Measurements from ENCODE around the gene SUPV3L1. TPM values are rescaled to one million over a fixed set of nuclear protein-coding genes. Genes with fewer than 3 reads are reported as not detected.

Gene SUPV3L1
- total and polyA plus RNA-seq, 9 of the 15 experiments (the other 6 are each of a cell fraction or from before 2014, with no cell fraction given) = 45.2 to 156 (median 92.6) TPM

DNA sequence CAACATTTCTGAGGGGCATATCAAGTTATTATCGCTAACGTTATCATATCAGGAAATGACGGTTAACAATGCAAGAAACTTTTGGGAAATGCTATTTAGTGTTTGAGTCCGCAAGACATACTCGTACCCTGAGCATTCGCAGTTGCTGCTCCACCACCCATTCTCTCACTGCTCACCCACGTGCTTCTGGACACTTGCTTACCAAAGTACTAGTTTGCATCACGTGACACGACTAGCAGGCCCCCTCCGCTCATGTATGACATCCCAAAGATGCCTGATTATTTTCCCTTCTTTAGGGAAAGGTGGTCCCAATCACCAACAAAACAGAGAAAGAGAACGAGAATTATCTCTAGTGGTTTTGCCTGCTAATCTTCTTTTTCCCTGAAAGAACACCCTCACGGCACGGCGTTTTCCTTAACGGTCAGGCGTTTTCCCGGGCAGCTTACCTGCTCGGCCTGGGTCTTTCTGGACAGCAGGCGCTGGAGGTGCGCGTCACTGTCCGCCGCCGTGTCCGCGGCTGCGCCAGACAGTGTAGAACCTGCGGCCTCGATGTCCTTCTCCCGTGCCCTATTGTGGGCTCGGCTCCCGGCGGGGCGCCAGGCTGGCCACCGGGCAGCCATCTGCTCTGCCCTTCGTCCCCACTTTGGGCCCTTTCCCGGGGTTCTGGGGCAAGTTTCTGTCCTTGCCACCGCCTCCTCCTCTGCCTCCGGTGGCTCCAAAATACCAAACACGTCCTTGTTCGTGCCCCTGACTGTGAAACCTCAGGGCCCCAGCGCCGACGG, at the start of gene SUPV3L1 (continued):
- peak; percentile 75; the same call in 1 of the 2 replicates for TF ChIP-seq ZNF41 (CRISPR knock-in tag; conservative IDR thresholded peaks at IDR 0.05)
- peak; percentile 88 to 98 for TF ChIP-seq ARNT (IDR thresholded peaks at IDR 0.05)
- no peak for TF ChIP-seq ZNF444 (CRISPR knock-in tag; IDR thresholded peaks at IDR 0.05)
- peak; percentile 65; the same call in 1 of the 2 replicates for TF ChIP-seq E2F3 (CRISPR knock-in tag; IDR thresholded peaks at IDR 0.05)
- TF ChIP-seq ESRRA (IDR thresholded peaks at IDR 0.05; ENCODE audit: borderline replicate concordance, low read depth) = peak; percentile 82
- TF ChIP-seq, protein P1, sequence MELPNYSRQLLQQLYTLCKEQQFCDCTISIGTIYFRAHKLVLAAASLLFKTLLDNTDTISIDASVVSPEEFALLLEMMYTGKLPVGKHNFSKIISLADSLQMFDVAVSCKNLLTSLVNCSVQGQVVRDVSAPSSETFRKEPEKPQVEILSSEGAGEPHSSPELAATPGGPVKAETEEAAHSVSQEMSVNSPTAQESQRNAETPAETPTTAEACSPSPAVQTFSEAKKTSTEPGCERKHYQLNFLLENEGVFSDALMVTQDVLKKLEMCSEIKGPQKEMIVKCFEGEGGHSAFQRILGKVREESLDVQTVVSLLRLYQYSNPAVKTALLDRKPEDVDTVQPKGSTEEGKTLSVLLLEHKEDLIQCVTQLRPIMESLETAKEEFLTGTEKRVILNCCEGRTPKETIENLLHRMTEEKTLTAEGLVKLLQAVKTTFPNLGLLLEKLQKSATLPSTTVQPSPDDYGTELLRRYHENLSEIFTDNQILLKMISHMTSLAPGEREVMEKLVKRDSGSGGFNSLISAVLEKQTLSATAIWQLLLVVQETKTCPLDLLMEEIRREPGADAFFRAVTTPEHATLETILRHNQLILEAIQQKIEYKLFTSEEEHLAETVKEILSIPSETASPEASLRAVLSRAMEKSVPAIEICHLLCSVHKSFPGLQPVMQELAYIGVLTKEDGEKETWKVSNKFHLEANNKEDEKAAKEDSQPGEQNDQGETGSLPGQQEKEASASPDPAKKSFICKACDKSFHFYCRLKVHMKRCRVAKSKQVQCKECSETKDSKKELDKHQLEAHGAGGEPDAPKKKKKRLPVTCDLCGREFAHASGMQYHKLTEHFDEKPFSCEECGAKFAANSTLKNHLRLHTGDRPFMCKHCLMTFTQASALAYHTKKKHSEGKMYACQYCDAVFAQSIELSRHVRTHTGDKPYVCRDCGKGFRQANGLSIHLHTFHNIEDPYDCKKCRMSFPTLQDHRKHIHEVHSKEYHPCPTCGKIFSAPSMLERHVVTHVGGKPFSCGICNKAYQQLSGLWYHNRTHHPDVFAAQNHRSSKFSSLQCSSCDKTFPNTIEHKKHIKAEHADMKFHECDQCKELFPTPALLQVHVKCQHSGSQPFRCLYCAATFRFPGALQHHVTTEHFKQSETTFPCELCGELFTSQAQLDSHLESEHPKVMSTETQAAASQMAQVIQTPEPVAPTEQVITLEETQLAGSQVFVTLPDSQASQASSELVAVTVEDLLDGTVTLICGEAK (IDR thresholded peaks at IDR 0.05) = no peak
- TF ChIP-seq, protein P1 (CRISPR knock-in tag; IDR thresholded peaks at IDR 0.05) = no peak
- TF ChIP-seq SRSF7 (optimal IDR thresholded peaks at IDR 0.05; ENCODE audit: low read depth, low read length) = no peak
- TF ChIP-seq THRAP3 (IDR thresholded peaks at IDR 0.05; ENCODE audit: borderline replicate concordance) = no peak
- TF ChIP-seq CSDE1 (IDR thresholded peaks at IDR 0.05) = peak in 1 of 2 experiments; percentile 75; a peak in 2 of 4 replicates
- TF ChIP-seq ZC3H4 (CRISPR knock-in tag; IDR thresholded peaks at IDR 0.05; ENCODE audit: borderline replicate concordance) = no peak
- no peak for TF ChIP-seq KLF10 (CRISPR knock-in tag; IDR thresholded peaks at IDR 0.05)
- TF ChIP-seq DACH1 (IDR thresholded peaks at IDR 0.05; ENCODE audit: partially characterized antibody) = peak; percentile 99
- TF ChIP-seq, protein P2, sequence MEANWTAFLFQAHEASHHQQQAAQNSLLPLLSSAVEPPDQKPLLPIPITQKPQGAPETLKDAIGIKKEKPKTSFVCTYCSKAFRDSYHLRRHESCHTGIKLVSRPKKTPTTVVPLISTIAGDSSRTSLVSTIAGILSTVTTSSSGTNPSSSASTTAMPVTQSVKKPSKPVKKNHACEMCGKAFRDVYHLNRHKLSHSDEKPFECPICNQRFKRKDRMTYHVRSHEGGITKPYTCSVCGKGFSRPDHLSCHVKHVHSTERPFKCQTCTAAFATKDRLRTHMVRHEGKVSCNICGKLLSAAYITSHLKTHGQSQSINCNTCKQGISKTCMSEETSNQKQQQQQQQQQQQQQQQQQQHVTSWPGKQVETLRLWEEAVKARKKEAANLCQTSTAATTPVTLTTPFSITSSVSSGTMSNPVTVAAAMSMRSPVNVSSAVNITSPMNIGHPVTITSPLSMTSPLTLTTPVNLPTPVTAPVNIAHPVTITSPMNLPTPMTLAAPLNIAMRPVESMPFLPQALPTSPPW (CRISPR knock-in tag; IDR thresholded peaks at IDR 0.05) = peak; percentile 63

Data from K562 (cell line).